Stimulated activated naive CD4-positive, alpha-beta T cell treated with Interleukin-2 at 50 U/mL for 16 hours (primary cell): ENCODE results near the gene BSG.
"Not testable (repeated sequence)": the region's sequence is repeated elsewhere in the genome, so short reads cannot be mapped to it uniquely, and the experiment has no call there.

Experiments used
- DNase-seq: peaks from one replicate; lab custom pipeline; 2025; lab: John Stamatoyannopoulos, UW

BSG gene

GRCh38 chr19:620166-620862 lies 47.9 kb downstream of the BSG start:
- DNase-seq, result no peak

- not testable (repeated sequence) for DNase-seq
These were observed 48.8 kb downstream of the BSG start for GRCh38 chr19:621191-621590.

- DNase-seq, result no peak
These were observed 49.4 kb downstream of the BSG start for GRCh38 chr19:621819-622218.

GRCh38 chr19:622666-623065 lies 50.3 kb downstream of the BSG start:
- no peak for DNase-seq

GRCh38 chr19:623175-623916 lies 51.0 kb downstream of the BSG start:
- DNase-seq, result no peak

DNA sequence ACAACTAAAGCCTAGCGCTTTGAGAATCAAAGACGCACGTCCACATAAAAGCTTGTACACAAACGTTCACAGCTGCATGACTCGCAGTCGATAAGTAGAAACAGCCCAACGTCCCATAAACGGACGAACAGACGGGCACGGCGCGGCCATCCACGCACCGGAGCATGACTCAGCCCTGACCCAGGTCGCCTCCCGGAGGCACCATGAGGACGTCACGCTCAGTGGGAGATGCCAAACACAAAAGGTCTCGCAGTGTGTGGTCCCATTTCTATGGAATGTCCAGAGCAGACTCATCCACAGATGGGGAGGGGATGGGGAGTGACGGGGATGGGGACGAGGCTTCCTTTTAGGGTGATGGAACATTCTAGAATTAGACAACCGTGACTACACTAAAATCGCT lies 51.6 kb downstream of the BSG start:
- no peak for DNase-seq

DNA sequence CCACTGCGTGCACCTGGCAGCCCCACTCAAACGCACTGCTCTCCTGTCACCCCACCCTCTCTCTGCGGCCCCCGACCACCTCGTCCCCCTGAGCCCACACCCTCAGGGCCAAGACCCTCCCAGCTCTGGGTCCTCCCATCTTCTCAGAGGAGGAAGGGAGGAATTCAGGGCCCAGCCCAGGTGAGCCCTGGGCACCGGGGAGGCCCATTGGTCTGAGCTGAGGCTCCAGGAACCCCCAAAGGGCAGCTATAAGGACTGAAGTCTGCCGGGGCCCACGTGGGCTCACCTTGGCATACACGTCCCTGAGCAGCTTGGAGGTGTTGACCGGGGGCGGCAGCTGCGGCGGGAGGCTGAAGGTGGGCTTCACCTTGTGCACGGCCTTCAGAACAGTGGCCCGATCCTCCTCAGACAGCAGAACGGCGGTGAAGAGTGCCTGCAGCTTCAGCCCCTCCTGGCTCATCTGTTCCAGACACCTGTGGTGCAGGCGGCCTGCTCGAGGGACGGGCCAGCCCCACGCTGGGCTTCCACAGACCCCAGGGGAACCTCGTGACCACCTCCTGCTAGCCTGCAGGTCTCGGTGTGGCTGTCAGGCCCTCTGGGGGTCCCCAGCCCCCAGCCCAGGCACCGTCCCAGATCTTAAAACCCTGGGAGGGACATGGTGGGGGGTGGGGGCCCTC lies 52.2 kb downstream of the BSG start:
- DNase-seq, result no peak

DNA sequence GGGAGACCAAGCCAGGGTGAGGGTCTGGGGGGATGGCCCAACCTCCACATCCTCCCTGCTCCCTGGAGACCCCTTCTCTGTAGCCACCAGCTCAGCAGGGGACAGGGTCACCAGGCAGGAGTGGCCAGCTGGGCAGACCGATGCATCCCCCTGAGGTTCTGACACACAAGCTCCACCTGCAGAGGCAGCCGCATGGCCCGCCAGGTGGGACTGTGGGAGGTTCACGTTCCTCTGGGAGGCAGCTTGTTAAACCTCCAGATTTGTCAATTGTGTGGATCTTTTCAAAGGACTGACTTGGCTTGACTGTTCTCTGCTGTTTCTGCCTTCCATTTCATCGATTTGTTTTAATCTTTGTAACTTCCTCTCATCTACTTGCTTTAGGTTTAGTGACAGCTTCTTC lies 52.9 kb downstream of the BSG start:
- DNase-seq, result no peak

DNA sequence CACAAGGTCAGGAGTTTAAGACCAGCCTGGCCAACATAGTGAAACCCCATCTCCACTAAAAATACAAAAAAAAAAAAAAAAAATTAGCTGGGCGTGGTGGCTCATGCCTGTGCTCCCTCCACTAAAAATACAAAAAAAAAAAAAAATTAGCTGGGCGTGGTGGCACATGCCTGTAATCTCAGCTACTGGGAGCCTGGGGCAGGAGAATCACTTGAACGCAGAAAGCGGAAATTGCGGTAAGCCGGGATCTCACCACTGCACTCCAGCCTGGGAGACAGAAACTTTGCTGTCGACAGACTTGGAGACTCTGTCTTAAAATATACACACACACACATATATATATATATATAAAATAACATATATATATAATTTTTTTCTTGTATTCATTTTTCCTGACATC lies 54.2 kb downstream of the BSG start:
- DNase-seq, result not testable (repeated sequence)

- no peak for DNase-seq
These were observed 55.8 kb downstream of the BSG start for GRCh38 chr19:628168-628567.

- DNase-seq, result not testable (repeated sequence)
These were observed 57.1 kb downstream of the BSG start for GRCh38 chr19:629515-629914.

GRCh38 chr19:629961-630714 lies 57.7 kb downstream of the BSG start:
- no peak for DNase-seq

DNA sequence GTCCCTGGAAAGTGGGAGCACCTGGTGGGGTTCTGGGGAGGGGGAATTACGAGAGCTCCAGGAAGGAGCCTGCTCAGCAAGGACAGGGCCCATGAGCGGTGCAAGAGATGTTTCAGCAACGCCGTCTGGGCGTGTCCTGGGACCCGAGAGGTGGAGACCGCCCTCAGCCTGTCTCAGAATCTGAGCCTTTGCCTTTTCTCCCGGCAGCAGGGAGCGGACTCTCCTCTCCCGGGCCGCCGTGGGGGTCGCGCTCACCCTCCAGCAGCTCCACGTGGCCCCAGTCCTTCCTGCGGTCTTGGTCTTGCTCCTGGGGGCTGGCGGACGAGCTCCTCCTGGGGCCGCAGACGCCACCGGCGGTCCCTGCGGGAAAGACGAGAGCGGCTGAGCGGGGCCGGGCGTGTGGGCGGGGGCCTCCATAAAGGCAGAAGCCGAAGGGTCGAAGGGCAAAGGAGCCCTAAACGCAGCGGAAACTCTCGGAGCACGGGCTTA lies 60.2 kb downstream of the BSG start:
- peak; percentile 44 for DNase-seq
